PFSK-1 (cell line): ENCODE measurements around the gene MBNL1.

ENCODE experiments used
- FOXP2 ChIP-seq: optimal IDR thresholded peaks from 2 replicates; pipeline ENCODE3; 2011; ENCODE audit warnings: borderline replicate concordance, control low read depth, inconsistent platforms; ENCODE audit not compliant: insufficient read depth; ENCODE audit errors: extremely low read length, extremely low read depth
- POLR2AphosphoS5 ChIP-seq: IDR thresholded peaks from 2 replicates; pipeline ENCODE4 v1.6.1; 2012; ENCODE audit warnings: low read depth, mild to moderate bottlenecking, control low read depth, low read length, moderate library complexity
- REST ChIP-seq, 2 experiments: IDR thresholded peaks; 2 replicates each; pipeline versions ENCODE4 v1.6.1 to v1.8.0; 2011 to 2012; ENCODE audit warnings: low read depth in 2 of 2, low read length in 2 of 2, control low read depth in 1 of 2, inconsistent platforms in 1 of 2, mild to moderate bottlenecking in 1 of 2, moderate library complexity in 1 of 2; ENCODE audit not compliant: insufficient read depth in 1 of 2
- SIN3A ChIP-seq: IDR thresholded peaks from 2 replicates; pipeline ENCODE4 v1.6.1; 2012; ENCODE audit warnings: mild to moderate bottlenecking, low read length, moderate library complexity, borderline replicate concordance; ENCODE audit not compliant: insufficient read depth
- TAF1 ChIP-seq: IDR thresholded peaks from 2 replicates; pipeline ENCODE4 v1.6.1; 2012; ENCODE audit warnings: low read length, control low read depth, borderline replicate concordance; ENCODE audit not compliant: insufficient read depth

The MBNL1 gene

GRCh38 chr3:152360966-152361365, 92.2 kb downstream of the MBNL1 start:
- no peak for TF ChIP-seq TAF1
- TF ChIP-seq SIN3A: no peak
- no peak for TF ChIP-seq REST (IDR thresholded peaks at IDR 0.05; ENCODE audit: insufficient read depth in 1 of 2, low read depth in 2 of 2, low read length in 2 of 2)
- no peak for TF ChIP-seq FOXP2
- TF ChIP-seq POLR2AphosphoS5: no peak

- TF ChIP-seq FOXP2 (no peak), REST (IDR thresholded peaks at IDR 0.05; ENCODE audit: insufficient read depth in 1 of 2, low read depth in 2 of 2, low read length in 2 of 2) (no peak), POLR2AphosphoS5 (no peak), SIN3A (no peak), TAF1 (no peak)
Measured at GRCh38 chr3:152362086-152362485, 93.4 kb downstream of the MBNL1 start.

- TF ChIP-seq TAF1 (no peak), SIN3A (no peak), REST (IDR thresholded peaks at IDR 0.05; ENCODE audit: insufficient read depth in 1 of 2, low read depth in 2 of 2, low read length in 2 of 2) (no peak), FOXP2 (no peak), POLR2AphosphoS5 (no peak)
Measured at GRCh38 chr3:152364237-152364636, 95.5 kb downstream of the MBNL1 start.

- no peak for TF ChIP-seq SIN3A
- TF ChIP-seq REST (IDR thresholded peaks at IDR 0.05; ENCODE audit: insufficient read depth in 1 of 2, low read depth in 2 of 2, low read length in 2 of 2): no peak
- TF ChIP-seq TAF1: no peak
Measured at GRCh38 chr3:152365126-152365525, 96.4 kb downstream of the MBNL1 start.
